ENCODE results near the gene BHMT2.

GRCh38 chr5:79081779-79082178 is 12.2 kb downstream of the BHMT2 start:
- TF ChIP-seq, protein P1, sequence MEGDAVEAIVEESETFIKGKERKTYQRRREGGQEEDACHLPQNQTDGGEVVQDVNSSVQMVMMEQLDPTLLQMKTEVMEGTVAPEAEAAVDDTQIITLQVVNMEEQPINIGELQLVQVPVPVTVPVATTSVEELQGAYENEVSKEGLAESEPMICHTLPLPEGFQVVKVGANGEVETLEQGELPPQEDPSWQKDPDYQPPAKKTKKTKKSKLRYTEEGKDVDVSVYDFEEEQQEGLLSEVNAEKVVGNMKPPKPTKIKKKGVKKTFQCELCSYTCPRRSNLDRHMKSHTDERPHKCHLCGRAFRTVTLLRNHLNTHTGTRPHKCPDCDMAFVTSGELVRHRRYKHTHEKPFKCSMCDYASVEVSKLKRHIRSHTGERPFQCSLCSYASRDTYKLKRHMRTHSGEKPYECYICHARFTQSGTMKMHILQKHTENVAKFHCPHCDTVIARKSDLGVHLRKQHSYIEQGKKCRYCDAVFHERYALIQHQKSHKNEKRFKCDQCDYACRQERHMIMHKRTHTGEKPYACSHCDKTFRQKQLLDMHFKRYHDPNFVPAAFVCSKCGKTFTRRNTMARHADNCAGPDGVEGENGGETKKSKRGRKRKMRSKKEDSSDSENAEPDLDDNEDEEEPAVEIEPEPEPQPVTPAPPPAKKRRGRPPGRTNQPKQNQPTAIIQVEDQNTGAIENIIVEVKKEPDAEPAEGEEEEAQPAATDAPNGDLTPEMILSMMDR (IDR thresholded peaks at IDR 0.05; ENCODE audit: insufficient read depth, low read depth, low read length) = no peak
- TF ChIP-seq EZH2 (IDR thresholded peaks at IDR 0.05; ENCODE audit: insufficient read depth, low read length) = no peak

Data from astrocyte (in vitro differentiated cells and primary cell).